ENCODE results near the gene COG5. TPM values are rescaled to one million over a fixed set of nuclear protein-coding genes. Genes with fewer than 3 reads are reported as not detected.

COG5 gene
- total and polyA plus RNA-seq, 2 of the 8 experiments (the other 6 are each of a cell fraction or from before 2014, with no cell fraction given): 10.5 to 28.1 TPM

DNA sequence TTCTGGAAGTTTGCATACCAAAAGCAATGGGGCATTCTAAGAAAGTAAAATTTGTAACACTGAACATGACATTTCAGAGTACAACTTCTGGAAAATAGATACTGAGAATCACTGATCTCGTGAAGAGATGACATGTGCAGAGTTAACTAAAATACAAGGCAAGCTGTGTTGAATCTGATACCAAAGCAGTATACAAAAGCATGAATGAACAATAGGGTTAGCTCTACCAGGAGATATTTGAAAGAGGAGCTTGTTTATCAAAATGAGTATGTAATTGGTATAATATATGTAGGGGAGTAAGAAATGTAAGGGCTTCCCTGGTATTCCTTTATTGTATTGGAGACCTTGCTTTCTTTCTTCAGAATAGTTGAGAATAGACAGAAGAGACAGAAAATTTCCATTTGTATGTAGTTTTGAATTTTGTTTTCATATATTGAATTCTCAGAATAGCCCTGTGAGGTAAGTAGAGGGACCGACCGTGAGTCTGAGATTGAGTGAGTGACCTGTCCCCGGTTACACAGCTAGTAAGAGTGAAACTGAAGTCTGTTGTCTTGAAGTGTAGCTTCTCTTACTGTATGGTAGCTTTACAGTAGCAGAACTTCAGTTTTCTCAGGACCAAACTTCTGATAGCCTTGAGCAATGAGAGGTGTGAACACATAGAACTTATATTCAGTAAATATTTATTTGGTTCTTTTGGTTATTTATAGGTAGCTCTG, 389.9 kb downstream of the COG5 start:
- Histone ChIP-seq H2AK5ac (ENCODE audit: low read depth, low read length) (no peak overlapping the region), H3K18ac (ENCODE audit: extremely low read depth, low read length) (no peak overlapping the region), H3K56ac (replicated peaks; ENCODE audit: insufficient read length, low read depth, low read length) (no peak overlapping the region), H2BK120ac (replicated peaks; ENCODE audit: low read depth, low read length) (no peak overlapping the region), H3K23me2 (ENCODE audit: low read depth, low read length) (no peaks in the 10 kb centered on the region), H3K4me3 (ENCODE audit: extremely low read depth in 1 of 4, insufficient read depth in 2 of 4, low read depth in 3 of 4, low read length in 4 of 4) (peak overlapping the region in 1 of 4 experiments; percentile 2; a peak in 1 of 8 replicates), H3K27me3 (replicated peaks in 1 of 4; ENCODE audit: control insufficient read depth in 3 of 4, extremely low read depth in 1 of 4, insufficient read depth in 3 of 4, low read length in 3 of 4) (no peaks in the 10 kb centered on the region), H2BK20ac (ENCODE audit: low read length) (no peak overlapping the region), H2BK5ac (ENCODE audit: low read depth, low read length) (no peak overlapping the region), H3K23ac (ENCODE audit: insufficient read length) (no peak overlapping the region), H3K4ac (replicated peaks; ENCODE audit: insufficient read length, low read depth, low read length) (no peak overlapping the region), H3K9me3 (ENCODE audit: insufficient read depth in 2 of 2, low read depth in 1 of 2, low read length in 1 of 2) (no peaks in the 10 kb centered on the region), H4K91ac (replicated peaks; ENCODE audit: insufficient read length, low read length) (no peak overlapping the region), H3K4me2 (ENCODE audit: insufficient read depth in 1 of 2, low read depth in 2 of 2, low read length in 2 of 2) (peak overlapping the region in 1 of 2 experiments; percentile 31; a peak in 1 of 4 replicates), H4K5ac (ENCODE audit: insufficient read length, low read depth, low read length) (peak overlapping the region; percentile 77), H3K27ac (ENCODE audit: low read depth, low read length) (no peak overlapping the region; the same call in 1 of the 2 replicates), H3K14ac (ENCODE audit: insufficient read length) (no peak overlapping the region), H3K79me2 (ENCODE audit: control insufficient read depth in 1 of 2, insufficient read depth in 2 of 2, low read length in 2 of 2) (peaks cover 6 to 83% of the 10 kb centered on the region in 2 experiments), H3K9ac (replicated peaks in 1 of 4; ENCODE audit: extremely low read depth in 1 of 4, low read depth in 3 of 4, low read length in 3 of 4) (no peak overlapping the region), H2BK12ac (ENCODE audit: low read depth, low read length) (no peak overlapping the region), H4K20me1 (replicated peaks in 1 of 2; ENCODE audit: control insufficient read depth in 1 of 2, insufficient read depth in 2 of 2, low read length in 2 of 2) (no peaks in the 10 kb centered on the region), H3K4me1 (replicated peaks in 1 of 4; ENCODE audit: control insufficient read depth in 3 of 4, insufficient read depth in 4 of 4, low read length in 3 of 4) (peaks cover 0 to 8% (median 5%) of the 10 kb centered on the region in 4 experiments; a peak in 3 of 7 replicates), H2AFZ (ENCODE audit: low read length) (no peak overlapping the region), H2BK15ac (ENCODE audit: low read length) (no peak overlapping the region), H4K8ac (ENCODE audit: extremely low read depth, insufficient read depth, low read length) (no peak overlapping the region), H3K36me3 (ENCODE audit: control insufficient read depth in 2 of 4, insufficient read depth in 4 of 4, low read length in 3 of 4) (no peaks in the 10 kb centered on the region; a peak in 1 of 8 replicates), H3K79me1 (ENCODE audit: low read depth, low read length) (no peaks in the 10 kb centered on the region)
- CTCF ChIA-PET (ENCODE audit: partially characterized antibody): interaction anchor here (0.9 to 1.4 kb wide), 5 partner anchors 26 to 234 kb away, joined by 3 to 4 read pairs (median 3); no protein-coding TSS in a partner anchor
- no peak for TF ChIP-seq SP4 (IDR thresholded peaks at IDR 0.05; ENCODE audit: low read length)
- TF ChIP-seq ASH2L (IDR thresholded peaks at IDR 0.05; ENCODE audit: low read length): no peak
- no peak for TF ChIP-seq SP2 (IDR thresholded peaks at IDR 0.05; ENCODE audit: low read length)
- no peak for TF ChIP-seq POLR2AphosphoS5 (IDR thresholded peaks at IDR 0.05; ENCODE audit: low read depth, low read length)
- TF ChIP-seq HDAC2 (IDR thresholded peaks at IDR 0.05; ENCODE audit: borderline replicate concordance in 1 of 2, low read depth in 2 of 2, low read length in 2 of 2): no peak
- POLR2A ChIA-PET (ENCODE audit: partially characterized antibody): interaction anchor here (0.7 kb wide), 1 partner anchor 9 kb away, joined by 3 read pairs; no protein-coding TSS in a partner anchor
- FAIRE-seq (no peak), DNase-seq (ENCODE audit: low read depth in 1 of 2, low spot score in 2 of 2) (no peak)
- WGBS, 2 experiments (ENCODE audit: extremely low coverage in 1 of 2, insufficient coverage in 1 of 2, insufficient read length in 1 of 2, insufficient replicate concordance in 2 of 2, low coverage in 1 of 2, low lambda C conversion rate in 2 of 2, missing lambda C conversion rate in 1 of 2): 64% methylated on average over 4 of the region's 4 CpGs; no CpG with 5 or more reads in 1 of the 2 experiments
